Activated T-cell treated with anti-CD3 and anti-CD28 coated beads, Interleukin-2, amount 50 U/mL, for 72 hours (primary cell): ENCODE results near the gene GTF3A. TPM values are rescaled to one million over a fixed set of nuclear protein-coding genes. Genes with fewer than 3 reads are reported as not detected.
A peak's percentile ranks its signal among the peaks of the same experiment; 100 is the strongest.

Experiments used
- ATAC-seq, 2 donors: fragments of 150-1000 bp; cut with Tn5 transposase; replicated peaks in 1 of 2; 2 replicates each; pipeline ENCODE4 v1.10.0; 2021; ENCODE audit warnings: moderate library complexity in 2 of 2, mild to moderate bottlenecking in 1 of 2
- DNase-seq, 2 donors: peaks; one replicate each; pipeline ENCODE4 v3.0.0; 2021 to 2022; ENCODE audit warnings: mixed read lengths in 1 of 2
- H3K27ac Mint-ChIP-seq: one replicate; pipeline ENCODE4 v1.8.0; 2022; ENCODE audit warnings: mild to moderate bottlenecking, moderate library complexity, mixed read lengths
- H3K27me3 Mint-ChIP-seq: one replicate; pipeline ENCODE4 v1.8.0; 2022; ENCODE audit warnings: low read depth, mixed read lengths
- H3K36me3 Mint-ChIP-seq, 2 donors: one replicate each; pipeline ENCODE4 v1.8.0; 2022; ENCODE audit warnings: mixed read lengths in 2 of 2, mild to moderate bottlenecking in 1 of 2; ENCODE audit not compliant: insufficient read depth in 2 of 2
- H3K4me1 Mint-ChIP-seq: one replicate; pipeline ENCODE4 v1.8.0; 2022; ENCODE audit warnings: low read depth, mixed read lengths
- H3K4me3 Mint-ChIP-seq, 2 donors: one replicate each; pipeline ENCODE4 v1.8.0; 2022; ENCODE audit warnings: mild to moderate bottlenecking in 2 of 2, mixed read lengths in 2 of 2, moderate library complexity in 2 of 2
- H3K9me3 Mint-ChIP-seq, 2 donors: one replicate each; pipeline ENCODE4 v1.8.0; 2022; ENCODE audit warnings: mixed read lengths in 2 of 2
- total RNA-seq, 2 donors: library from RNA; stranded (reverse); gene quantifications; one replicate each; pipeline ENCODE4 v1.2.3, GENCODE V29; 2022

The GTF3A gene
- total RNA-seq, 2 donors from 2014 or later, result 188 to 237 TPM

DNA sequence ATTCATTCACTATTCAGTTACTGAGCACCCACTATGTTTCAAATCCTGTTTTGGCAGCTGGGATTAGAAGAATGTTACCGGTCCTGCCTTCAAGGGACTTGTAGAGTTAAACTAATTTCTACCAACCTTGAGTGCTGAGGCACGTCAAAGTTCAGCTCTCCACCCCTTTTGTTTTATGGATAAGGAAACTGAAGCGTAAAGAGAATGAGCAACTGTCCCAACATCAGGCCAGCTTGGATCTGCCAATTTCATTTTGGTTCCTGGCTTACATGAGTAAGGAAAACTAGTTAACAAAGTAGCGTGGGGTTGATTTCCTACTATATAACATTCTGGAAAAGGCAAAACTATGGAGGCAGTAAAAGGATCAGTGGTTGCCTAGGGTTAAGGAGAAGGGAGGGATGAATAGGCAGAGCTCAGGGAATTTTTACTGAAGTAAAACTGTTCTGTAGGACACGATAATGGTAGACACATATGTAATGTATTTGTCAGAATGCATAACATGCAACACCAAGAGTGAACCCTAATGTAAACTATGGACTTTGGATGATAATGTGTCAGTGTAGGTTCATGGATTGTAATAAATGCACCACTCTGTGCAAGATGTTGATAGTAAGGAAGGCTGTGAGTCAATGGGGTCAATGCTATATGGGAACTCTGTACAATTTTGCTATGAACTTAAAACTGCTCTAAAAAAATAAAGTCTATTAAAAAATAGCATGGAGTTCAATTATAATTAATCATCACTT lies 45.8 kb downstream of the GTF3A start:
- Mint-ChIP-seq H3K4me3 (no peak overlapping the region), H3K4me1 (peaks cover 4% of the 10 kb centered on the region), H3K27ac (no peak overlapping the region), H3K36me3 (no peaks in the 10 kb centered on the region), H3K9me3 (no peaks in the 10 kb centered on the region), H3K27me3 (no peaks in the 10 kb centered on the region)
- ATAC-seq (no peak), DNase-seq (no peak)

DNA sequence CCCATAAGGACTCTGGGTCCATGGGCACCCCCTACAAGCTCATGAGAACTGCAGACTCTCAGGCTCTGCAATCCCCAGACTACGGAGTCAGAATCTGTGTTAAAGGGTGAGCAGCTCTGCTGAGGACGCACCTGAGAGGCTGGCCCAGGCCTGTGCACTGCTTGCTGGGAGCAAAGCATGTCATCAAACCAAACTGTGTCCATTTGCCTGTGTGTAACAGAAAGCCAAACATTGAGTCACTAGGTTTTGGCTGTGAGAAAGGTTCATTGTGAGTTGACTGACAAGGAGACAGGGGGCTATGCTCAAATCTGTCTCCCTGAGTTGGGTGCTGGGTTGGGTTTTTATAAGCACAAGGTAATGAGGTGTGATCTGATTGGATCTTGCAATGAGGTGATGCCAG lies 48.0 kb downstream of the GTF3A start:
- Mint-ChIP-seq H3K9me3 (no peaks in the 10 kb centered on the region), H3K4me3 (no peak overlapping the region), H3K36me3 (no peaks in the 10 kb centered on the region), H3K4me1 (peaks cover 7% of the 10 kb centered on the region), H3K27me3 (no peaks in the 10 kb centered on the region), H3K27ac (no peak overlapping the region)
- ATAC-seq, result peak in 1 of 2 donors; percentile 30
- DNase-seq, result no peak

DNA sequence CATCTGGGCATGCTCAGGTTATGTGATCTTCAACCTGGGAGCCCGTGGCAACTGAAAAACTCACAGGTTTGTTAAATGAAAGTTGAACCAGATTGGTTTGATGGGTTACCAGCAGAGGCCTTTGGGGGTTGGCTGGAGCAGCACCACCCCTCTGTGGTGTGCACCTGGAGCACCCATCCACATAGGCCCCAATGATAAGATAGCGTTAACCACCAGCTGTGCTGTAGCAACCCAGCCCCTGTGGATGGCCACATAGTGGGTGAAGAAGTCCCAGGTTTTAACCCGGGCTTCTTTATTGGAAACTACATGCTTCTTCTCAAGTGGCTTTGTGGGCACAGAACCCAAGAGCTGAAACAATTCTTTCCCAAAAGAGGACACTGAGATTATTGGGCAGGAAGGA lies 48.5 kb downstream of the GTF3A start:
- H3K4me3 Mint-ChIP-seq, result no peak overlapping the region
- peaks cover 12% of the 10 kb centered on the region for H3K4me1 Mint-ChIP-seq
- no peaks in the 10 kb centered on the region for H3K9me3 Mint-ChIP-seq
- no peak overlapping the region for H3K27ac Mint-ChIP-seq
- ATAC-seq (peak in 1 of 2 donors; percentile 29), DNase-seq (no peak)
- no peaks in the 10 kb centered on the region for H3K27me3 Mint-ChIP-seq
- H3K36me3 Mint-ChIP-seq, result no peaks in the 10 kb centered on the region

DNA sequence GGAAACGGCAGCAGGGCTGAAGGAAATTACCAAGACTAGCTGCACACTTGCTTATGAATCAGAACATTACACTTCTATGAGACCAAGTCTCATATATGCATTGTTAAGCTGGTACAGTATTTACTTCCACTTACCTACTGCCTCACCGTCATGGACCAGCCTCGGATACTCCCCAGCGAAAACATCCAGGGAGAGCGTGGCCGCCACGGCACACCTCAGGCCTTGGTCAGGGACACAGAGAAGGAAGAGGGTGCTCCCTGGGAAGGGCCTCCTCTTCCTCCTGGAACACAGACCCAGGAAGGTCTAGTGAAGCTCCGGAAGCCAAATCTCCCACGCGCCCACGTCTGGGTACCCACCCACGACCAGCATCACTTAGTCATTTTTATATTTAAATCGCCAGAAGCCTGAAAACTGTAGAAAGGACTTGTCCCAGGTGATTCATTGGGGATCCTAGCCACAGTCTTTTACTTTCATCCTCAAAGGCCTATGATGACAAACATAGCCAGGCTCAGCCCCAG lies 50.4 kb downstream of the GTF3A start:
- DNase-seq, result no peak
- Mint-ChIP-seq H3K4me3 (no peak overlapping the region), H3K4me1 (peaks cover 16% of the 10 kb centered on the region), H3K27me3 (no peaks in the 10 kb centered on the region), H3K9me3 (no peaks in the 10 kb centered on the region), H3K36me3 (no peaks in the 10 kb centered on the region), H3K27ac (no peak overlapping the region)
- ATAC-seq, result no peak

DNA sequence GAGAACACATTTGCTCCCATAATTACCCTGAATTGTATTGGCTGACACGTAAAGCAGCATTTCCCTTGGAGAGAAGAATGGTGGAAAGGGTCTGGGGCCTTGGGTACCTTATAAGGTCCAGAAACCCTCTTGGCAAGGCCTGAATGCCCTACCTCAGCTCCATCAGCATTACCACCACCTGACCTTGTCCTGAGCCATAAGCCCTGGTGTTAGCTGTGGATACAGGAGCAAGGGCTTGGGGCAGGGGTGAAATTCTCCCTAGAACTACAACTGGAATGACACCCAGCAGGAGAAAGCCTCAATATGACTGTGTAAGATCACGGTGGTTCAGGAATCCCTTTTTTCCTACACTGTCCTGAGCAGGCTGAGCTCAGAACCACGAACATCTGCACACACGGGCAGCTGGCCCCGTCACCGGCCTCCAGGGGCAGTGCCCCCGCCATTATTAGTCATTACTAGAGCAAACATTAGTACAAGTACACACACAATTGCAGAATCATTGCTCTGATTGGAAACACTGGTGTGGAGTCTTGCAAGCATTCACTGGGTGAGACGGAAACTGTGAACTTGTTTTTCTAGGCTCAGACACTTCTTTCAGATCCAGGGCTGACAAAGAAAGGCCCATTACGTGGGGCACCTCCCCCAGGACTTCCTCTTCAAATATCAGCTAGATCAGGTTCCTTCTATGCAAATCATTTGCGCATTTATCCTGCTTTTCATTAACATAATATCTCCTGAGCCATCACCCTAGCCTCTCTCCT lies 52.7 kb downstream of the GTF3A start:
- ATAC-seq, result peak; percentile 25 to 53
- no peaks in the 10 kb centered on the region for H3K27me3 Mint-ChIP-seq

DNA sequence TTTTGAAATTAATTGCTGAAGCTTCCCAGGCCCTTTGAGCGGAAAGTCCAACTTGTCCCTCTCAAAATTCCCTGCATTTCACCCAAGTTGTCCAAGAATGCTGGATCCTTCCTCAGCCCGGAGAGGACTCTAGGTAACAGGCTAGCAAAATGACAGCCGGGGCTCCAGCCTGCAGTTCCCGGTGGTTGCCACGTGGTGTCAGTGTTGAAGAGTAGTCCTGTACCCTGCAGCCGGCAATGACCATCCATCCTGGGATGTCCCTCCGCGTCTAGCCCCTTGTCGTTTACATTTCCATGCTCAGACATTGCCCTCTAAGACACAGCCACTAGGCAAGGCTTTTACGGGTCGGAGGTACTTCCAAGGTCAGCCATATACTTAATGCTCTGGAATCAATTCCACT lies 57.3 kb downstream of the GTF3A start:
- Mint-ChIP-seq H3K9me3 (no peaks in the 10 kb centered on the region), H3K27ac (no peak overlapping the region), H3K36me3 (peaks cover 0 to 2% of the 10 kb centered on the region in 2 donors), H3K27me3 (no peaks in the 10 kb centered on the region), H3K4me1 (peaks cover 23% of the 10 kb centered on the region), H3K4me3 (no peak overlapping the region)
- ATAC-seq (no peak), DNase-seq (peak; percentile 40 to 48)

More for the DNA sequence above, 52.7 kb downstream of the GTF3A start:
- DNase-seq, result peak in 1 of 2 donors; percentile 1
- Mint-ChIP-seq H3K4me3 (peak overlapping the region in 1 of 2 donors; percentile 2), H3K4me1 (peaks cover 16% of the 10 kb centered on the region), H3K27ac (no peak overlapping the region), H3K9me3 (no peaks in the 10 kb centered on the region), H3K36me3 (no peaks in the 10 kb centered on the region)

DNA sequence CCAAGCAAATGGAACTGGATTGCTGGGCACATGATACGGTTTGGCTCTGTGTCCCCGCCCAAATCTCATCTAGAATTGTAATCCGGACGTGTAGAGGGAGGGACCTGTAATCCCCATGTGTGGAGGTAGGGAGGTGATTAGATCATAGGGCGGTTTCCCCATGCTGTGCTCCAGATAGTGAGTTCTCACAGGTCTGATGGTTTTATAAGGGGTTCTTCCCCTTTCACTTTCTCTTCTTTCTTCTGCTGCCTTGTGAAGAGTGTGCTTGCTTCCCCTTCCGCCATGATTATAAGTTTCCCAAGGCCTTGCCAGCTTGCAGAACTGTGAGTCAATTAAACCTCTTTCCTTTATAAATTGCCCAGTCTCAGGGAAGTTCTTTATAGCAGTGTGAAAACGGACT lies 58.6 kb downstream of the GTF3A start:
- Mint-ChIP-seq H3K9me3 (no peaks in the 10 kb centered on the region), H3K4me1 (peaks cover 11% of the 10 kb centered on the region), H3K27me3 (no peaks in the 10 kb centered on the region), H3K36me3 (peaks cover 0 to 2% of the 10 kb centered on the region in 2 donors), H3K27ac (no peak overlapping the region), H3K4me3 (no peak overlapping the region)
- ATAC-seq (no peak), DNase-seq (no peak)

DNA sequence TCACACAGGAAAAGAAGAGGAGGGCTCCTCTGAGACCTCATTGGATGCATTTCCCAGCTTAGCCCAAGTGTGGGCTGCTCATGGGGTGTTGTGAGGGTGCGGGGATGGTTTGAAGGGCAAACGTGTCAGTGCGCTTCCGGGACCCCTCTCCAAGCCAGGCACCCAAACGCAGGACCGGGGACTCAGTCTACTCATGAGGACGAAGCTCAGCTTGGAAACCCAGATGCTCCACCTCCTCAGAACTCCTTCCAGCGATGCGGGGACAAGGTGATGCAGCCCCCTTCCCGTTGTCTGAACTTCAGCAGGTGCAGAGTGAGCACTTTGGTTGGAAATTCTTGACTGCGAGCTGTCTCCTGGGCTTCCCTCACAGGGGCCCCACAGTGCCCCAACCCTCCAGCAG lies 59.0 kb downstream of the GTF3A start:
- H3K36me3 Mint-ChIP-seq, result peaks cover 0 to 2% of the 10 kb centered on the region in 2 donors
- no peak for ATAC-seq
- DNase-seq, result no peak
- no peaks in the 10 kb centered on the region for H3K27me3 Mint-ChIP-seq
- H3K27ac Mint-ChIP-seq, result no peak overlapping the region
- no peak overlapping the region for H3K4me3 Mint-ChIP-seq
- H3K4me1 Mint-ChIP-seq, result peaks cover 8% of the 10 kb centered on the region
- no peaks in the 10 kb centered on the region for H3K9me3 Mint-ChIP-seq

Other genes with a start within 250 kb of the GTF3A start
- 1,000 to 10,000 TPM; 1,509 to 1,701 TPM for gene RPL21, start 173.1 kb upstream of the GTF3A start, total RNA-seq
- 1 to 10 TPM; 5.6 to 7.3 TPM for gene RASL11A, start 153.8 kb upstream of the GTF3A start, total RNA-seq
- gene MTIF3, start 25.9 kb downstream of the GTF3A start, total RNA-seq, result 10 to 100 TPM; 25.0 to 30.6 TPM
- 1 to 10 TPM; 6.5 to 7.2 TPM for gene LNX2, start 195.9 kb downstream of the GTF3A start, total RNA-seq
- gene POLR1D, start 197.3 kb downstream of the GTF3A start, total RNA-seq, result 100 to 1,000 TPM; 156 to 169 TPM